Measurements from ENCODE around the gene PAQR4.

DNA sequence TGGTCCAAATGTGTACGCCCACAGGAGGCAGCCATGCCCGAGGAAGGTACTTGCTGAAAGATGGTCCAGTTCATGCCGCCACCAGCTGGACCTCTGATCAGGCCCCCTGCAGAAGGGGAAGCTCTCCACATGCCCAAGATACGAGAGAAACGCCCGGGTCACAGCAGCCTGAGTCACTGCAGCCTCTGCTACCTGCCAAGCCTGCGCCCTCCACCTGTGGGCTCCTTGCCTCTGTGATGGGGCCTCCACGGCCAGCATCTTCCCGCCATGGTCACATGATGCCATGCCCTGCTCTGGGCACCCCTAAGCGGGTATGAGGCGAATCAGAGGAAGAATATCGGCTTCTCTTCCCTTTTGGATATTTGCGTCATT, 18.8 kb upstream of the PAQR4 start:
- TF ChIP-seq GATA2 (IDR thresholded peaks at IDR 0.05; ENCODE audit: low read depth, low read length) (no peak), GATA3 (IDR thresholded peaks at IDR 0.05; ENCODE audit: low read depth, low read length) (no peak)
